GM18517 (cell line): ENCODE results near the gene ZNF813.
"Not testable (repeated sequence)": the region's sequence is repeated elsewhere in the genome, so short reads cannot be mapped to it uniquely, and the experiment has no call there.

Source experiments
- ATAC-seq: cut with Tn5 transposase; IDR thresholded peaks from one replicate; pipeline ENCODE4 v1.9.1; 2021; ENCODE audit warnings: mild to moderate bottlenecking, moderate library complexity; ENCODE audit not compliant: unreplicated experiment

Gene ZNF813

GRCh38 chr19:53475470-53475869, 7.9 kb downstream of the ZNF813 start:
- ATAC-seq = not testable (repeated sequence)

- ATAC-seq = not testable (repeated sequence)
Observed at GRCh38 chr19:53483751-53484150, 16.2 kb downstream of the ZNF813 start.

- no peak for ATAC-seq
Observed at GRCh38 chr19:53485046-53486004, 17.8 kb downstream of the ZNF813 start.

GRCh38 chr19:53492153-53492552, 24.6 kb downstream of the ZNF813 start:
- ATAC-seq = no peak

GRCh38 chr19:53497311-53498023, 29.9 kb downstream of the ZNF813 start:
- ATAC-seq = not testable (repeated sequence)

- not testable (repeated sequence) for ATAC-seq
Observed at GRCh38 chr19:53498024-53498395, 30.5 kb downstream of the ZNF813 start.

GRCh38 chr19:53503151-53503550, 35.6 kb downstream of the ZNF813 start:
- ATAC-seq = not testable (repeated sequence)

GRCh38 chr19:53503671-53504364, 36.3 kb downstream of the ZNF813 start:
- not testable (repeated sequence) for ATAC-seq

GRCh38 chr19:53504365-53504703, 36.8 kb downstream of the ZNF813 start:
- ATAC-seq = not testable (repeated sequence)

GRCh38 chr19:53504885-53505284, 37.4 kb downstream of the ZNF813 start:
- no peak for ATAC-seq

- ATAC-seq = no peak
Observed at GRCh38 chr19:53506728-53507127, 39.2 kb downstream of the ZNF813 start.

GRCh38 chr19:53507523-53508442, 40.2 kb downstream of the ZNF813 start:
- ATAC-seq = no peak

GRCh38 chr19:53509443-53509842, 41.9 kb downstream of the ZNF813 start:
- no peak for ATAC-seq

GRCh38 chr19:53509845-53510244, 42.3 kb downstream of the ZNF813 start:
- ATAC-seq = no peak

GRCh38 chr19:53511357-53511756, 43.8 kb downstream of the ZNF813 start:
- no peak for ATAC-seq

GRCh38 chr19:53511933-53512374, 44.4 kb downstream of the ZNF813 start:
- ATAC-seq = no peak

- not testable (repeated sequence) for ATAC-seq
Observed at GRCh38 chr19:53515047-53515446, 47.5 kb downstream of the ZNF813 start.

- no peak for ATAC-seq
Observed at GRCh38 chr19:53517114-53517741, 49.7 kb downstream of the ZNF813 start.

GRCh38 chr19:53518121-53518520, 50.6 kb downstream of the ZNF813 start:
- no peak for ATAC-seq

- no peak for ATAC-seq
Observed at GRCh38 chr19:53518716-53519115, 51.2 kb downstream of the ZNF813 start.
